Vagina (tissue), 2 donors: ENCODE measurements around the gene ANO1. TPM values are rescaled to one million over a fixed set of nuclear protein-coding genes. Genes with fewer than 3 reads are reported as not detected.

Source experiments
- DNase-seq, 2 donors: peaks; one replicate each; pipeline ENCODE4 v3.0.0-alpha.2; 2017; ENCODE audit errors: extremely low spot score in 2 of 2
- H3K27ac ChIP-seq: fragments of 200-600 bp; sonication (generic); one replicate; pipeline ENCODE4 v1.5.1; 2019
- H3K27me3 ChIP-seq: fragments of 200-600 bp; sonication (generic); one replicate; pipeline ENCODE4 v1.5.1; 2019
- H3K36me3 ChIP-seq, 2 donors: fragments of 200-600 bp; sonication (generic); one replicate each; pipeline ENCODE4 v1.5.1; 2017 to 2019
- H3K4me1 ChIP-seq: fragments of 200-600 bp; sonication (generic); one replicate; pipeline ENCODE4 v1.5.1; 2019
- H3K4me3 ChIP-seq, 2 donors: fragments of 200-600 bp; sonication (generic); 1 replicate in 1 of 2; 2 replicates in 1 of 2; pipeline ENCODE4 v1.5.1; 2016 to 2019
- H3K9me3 ChIP-seq: fragments of 200-600 bp; sonication (generic); one replicate; pipeline ENCODE4 v1.5.1; 2019
- CTCF ChIP-seq, 3 experiments: fragments of 450-650 bp in 2 of 3; fragments of 200-600 bp in 1 of 3; sonication (generic) in 1 of 3; IDR thresholded peaks; one replicate each; pipeline ENCODE4 v1.5.1; 2017 to 2019; ENCODE audit warnings: antibody characterized with exemption in 3 of 3, mild to moderate bottlenecking in 2 of 3, moderate library complexity in 2 of 3
- POLR2A ChIP-seq, 2 donors: fragments of 450-650 bp; IDR thresholded peaks; one replicate each; pipeline ENCODE4 v1.6.1; 2017; ENCODE audit warnings: antibody characterized with exemption in 2 of 2, mild to moderate bottlenecking in 2 of 2, moderate library complexity in 2 of 2
- POLR2AphosphoS5 ChIP-seq, 2 donors: sonication (generic); formaldehyde crosslinking; IDR thresholded peaks; one replicate each; pipeline ENCODE4 v1.9.0; 2017; ENCODE audit warnings: antibody characterized with exemption in 2 of 2, mild to moderate bottlenecking in 2 of 2, low read depth in 1 of 2; ENCODE audit not compliant: insufficient read depth in 1 of 2
- intact Hi-C: fragments of 100-400 bp; cut with DNase I; formaldehyde crosslinking; loops from one replicate; pipeline ENCODE4 v1.15.1; 2023
- total RNA-seq: library from RNA; depleted of rRNA; stranded (reverse); fragments of >200 nt; gene quantifications from one replicate; pipeline ENCODE4 v1.2.3, GENCODE V29; 2016

ANO1 gene
- total RNA-seq, 1 donor from 2014 or later = 40.8 TPM

- Histone ChIP-seq H3K36me3 (peaks cover 0 to 22% of the 10 kb centered on the region in 2 donors), H3K4me3 (peak within 1 kb of the TSS; percentile 92 to 93), H3K9me3 (no peaks in the 10 kb centered on the region), H3K4me1 (peaks cover 37% of the 10 kb centered on the region), H3K27me3 (no peaks in the 10 kb centered on the region), H3K27ac (peak within 1 kb of the TSS; percentile 85)
- DNase-seq = no peak
- TF ChIP-seq POLR2AphosphoS5 (IDR thresholded peaks at IDR 0.05; ENCODE audit: insufficient read depth in 1 of 2, low read depth in 1 of 2) (peak; percentile 85 to 86), CTCF (IDR thresholded peaks at IDR 0.05) (peak in 1 of 3 experiments; percentile 7), POLR2A (IDR thresholded peaks at IDR 0.05) (no peak)
- intact Hi-C loops = no loop called here
These were observed 125.0 kb downstream of the ANO1 start, which contains the start of gene FADD for GRCh38 chr11:70202920-70203750. Gene FADD (plus strand): TSS chr11:70203296. CDS start chr11:70203460, 164 bp downstream.

GRCh38 chr11:70203751-70204465 is 125.8 kb downstream of the ANO1 start:
- H3K36me3 ChIP-seq = peaks cover 0 to 22% of the 10 kb centered on the region in 2 donors
- H3K27me3 ChIP-seq = no peaks in the 10 kb centered on the region
- DNase-seq = no peak
- peak overlapping the region; percentile 92 to 93 for H3K4me3 ChIP-seq
- H3K4me1 ChIP-seq = peaks cover 37% of the 10 kb centered on the region
- H3K9me3 ChIP-seq = no peaks in the 10 kb centered on the region
- TF ChIP-seq POLR2AphosphoS5 (IDR thresholded peaks at IDR 0.05; ENCODE audit: insufficient read depth in 1 of 2, low read depth in 1 of 2) (peak in 1 of 2 donors; percentile 54), CTCF (IDR thresholded peaks at IDR 0.05) (peak in 1 of 3 experiments; percentile 18), POLR2A (IDR thresholded peaks at IDR 0.05) (no peak)
- intact Hi-C loops = no loop called here
- peak overlapping the region; percentile 85 for H3K27ac ChIP-seq

- peaks cover 0 to 22% of the 10 kb centered on the region in 2 donors for H3K36me3 ChIP-seq
- TF ChIP-seq POLR2AphosphoS5 (IDR thresholded peaks at IDR 0.05; ENCODE audit: insufficient read depth in 1 of 2, low read depth in 1 of 2) (no peak), POLR2A (IDR thresholded peaks at IDR 0.05) (no peak), CTCF (IDR thresholded peaks at IDR 0.05) (no peak)
- H3K9me3 ChIP-seq = no peaks in the 10 kb centered on the region
- peak overlapping the region; percentile 85 for H3K27ac ChIP-seq
- DNase-seq = no peak
- H3K4me3 ChIP-seq = peak overlapping the region; percentile 92 to 93
- H3K27me3 ChIP-seq = no peaks in the 10 kb centered on the region
- intact Hi-C loops = no loop called here
- H3K4me1 ChIP-seq = peaks cover 37% of the 10 kb centered on the region
These were observed 126.3 kb downstream of the ANO1 start for GRCh38 chr11:70204466-70204799.

GRCh38 chr11:70205049-70205725 is 127.1 kb downstream of the ANO1 start:
- DNase-seq = no peak
- Histone ChIP-seq H3K27ac (no peak overlapping the region), H3K4me1 (peaks cover 37% of the 10 kb centered on the region), H3K36me3 (peaks cover 0 to 22% of the 10 kb centered on the region in 2 donors), H3K27me3 (no peaks in the 10 kb centered on the region), H3K4me3 (no peak overlapping the region), H3K9me3 (no peaks in the 10 kb centered on the region)
- no peak for TF ChIP-seq POLR2A (IDR thresholded peaks at IDR 0.05)
- no peak for TF ChIP-seq CTCF (IDR thresholded peaks at IDR 0.05)
- TF ChIP-seq POLR2AphosphoS5 (IDR thresholded peaks at IDR 0.05; ENCODE audit: insufficient read depth in 1 of 2, low read depth in 1 of 2) = no peak
- intact Hi-C loops = no loop called here
